ENCODE data around the gene HINT3. TPM values are rescaled to one million over a fixed set of nuclear protein-coding genes. Genes with fewer than 3 reads are reported as not detected.

The HINT3 gene
- total and polyA plus RNA-seq, 2 of the 13 experiments (the other 11 are each of a cell fraction or from before 2014, with no cell fraction given), result 3.1 to 22.8 TPM

- peaks cover 2 to 14% of the 10 kb centered on the region in 2 experiments; a peak in 4 of 5 replicates for H3K36me3 ChIP-seq (replicated peaks in 1 of 2; ENCODE audit: control insufficient read depth in 1 of 2, insufficient read depth in 2 of 2, low read length in 2 of 2)
- POLR2A ChIA-PET, result interaction anchor here (1.0 kb wide), 1 partner anchor 23 kb away, joined by 3 read pairs; the partner anchor contains the start of gene TRMT11
- no peak for DNase-seq (ENCODE audit: low spot score)
- in situ Hi-C loops (cut with HindIII; ENCODE audit: extremely low pct_ligation_motif_present, low pct_unique_long_range_greater_than_20kb), result no loop called here
- intact Hi-C loops (cut with micrococcal nuclease; ENCODE audit: unreplicated experiment), result no loop called here
- TF ChIP-seq DNMT1 (CRISPR knock-in tag; IDR thresholded peaks at IDR 0.05), result no peak
- TF ChIP-seq HIC2 (CRISPR knock-in tag; IDR thresholded peaks at IDR 0.05; ENCODE audit: low read depth), result no peak
- TF ChIP-seq PAF1 (CRISPR knock-in tag; IDR thresholded peaks at IDR 0.05), result no peak
- TF ChIP-seq DZIP1 (CRISPR knock-in tag; IDR thresholded peaks at IDR 0.05), result no peak
- no peak overlapping the region for H3K9ac ChIP-seq (ENCODE audit: insufficient read depth, low read depth, low read length)
- FAIRE-seq, result no peak
- no peak for ATAC-seq
- 95% methylated on average over 8 of the region's 8 CpGs for whole genome bisulfite sequencing (ENCODE audit: low lambda C conversion rate)
- H3K27ac ChIP-seq (ENCODE audit: extremely low read length, insufficient read depth, low read length), result no peak overlapping the region
- H3K4me1 ChIP-seq (ENCODE audit: insufficient read depth, low read length), result peaks cover 31% of the 10 kb centered on the region
- no peak overlapping the region for H3K4me3 ChIP-seq (replicated peaks in 1 of 3; ENCODE audit: insufficient read depth in 1 of 3, low read depth in 2 of 3, low read length in 3 of 3)
- H4K20me1 ChIP-seq (ENCODE audit: insufficient read depth, low read length), result no peaks in the 10 kb centered on the region
- H2AFZ ChIP-seq (ENCODE audit: low read length), result no peak overlapping the region
- no peak overlapping the region for H3K4me2 ChIP-seq (ENCODE audit: low read depth, low read length)
- CTCF ChIA-PET (ENCODE audit: low intra/inter-chr PET ratio, low total read pairs), result no interaction called here
- H3K27me3 ChIP-seq (ENCODE audit: control insufficient read depth in 1 of 2, insufficient read depth in 2 of 2, low read length in 2 of 2), result no peaks in the 10 kb centered on the region
- no TSS peak for BruUV-seq (replicated peaks)
- peaks cover 31% of the 10 kb centered on the region for H3K79me2 ChIP-seq (ENCODE audit: insufficient read depth, low read length)
- no peaks in the 10 kb centered on the region for H3K9me3 ChIP-seq (ENCODE audit: low read length)
These were observed 6.4 kb downstream of the HINT3 start for GRCh38 chr6:125962900-125963497.
